HCT116 (cell line): Measurements from ENCODE around the gene PLA2G2F.

ENCODE experiments used
- ATF3 ChIP-seq: IDR thresholded peaks from 2 replicates; pipeline ENCODE4 v1.6.1; 2012
- CBX3 ChIP-seq: IDR thresholded peaks from 2 replicates; pipeline ENCODE4 v1.6.1; 2012; ENCODE audit warnings: low read depth
- CEBPB ChIP-seq: IDR thresholded peaks from 2 replicates; pipeline ENCODE4 v1.6.1; 2012; ENCODE audit warnings: low read depth
- CTCF ChIP-seq, 3 experiments: fragments of 200-600 bp in 1 of 3; sonication (generic) in 1 of 3; IDR thresholded peaks in 2 of 3; conservative IDR thresholded peaks in 1 of 3; 2 replicates each; pipeline ENCODE4 v1.5.1; 2012 to 2017; ENCODE audit warnings: low read depth in 2 of 3, low read length in 2 of 3, antibody characterized with exemption in 1 of 3, borderline replicate concordance in 1 of 3, control low read depth in 1 of 3, mild to moderate bottlenecking in 1 of 3, mixed read lengths in 1 of 3, mixed run types in 1 of 3, moderate library complexity in 1 of 3; ENCODE audit not compliant: insufficient read depth in 1 of 3
- EGR1 ChIP-seq: IDR thresholded peaks from 2 replicates; pipeline ENCODE4 v1.6.1; 2012; ENCODE audit warnings: low read depth
- EZH2 ChIP-seq: fragments of 200-600 bp; sonication (generic); IDR thresholded peaks from 2 replicates; pipeline ENCODE4 v1.6.1; 2017; ENCODE audit warnings: antibody characterized with exemption, mixed run types
- MAX ChIP-seq: IDR thresholded peaks from 2 replicates; pipeline ENCODE4 v1.6.1; 2012
- POLR2A ChIP-seq: IDR thresholded peaks from 2 replicates; pipeline ENCODE4 v1.7.0; 2011; ENCODE audit warnings: borderline replicate concordance; ENCODE audit not compliant: insufficient read depth, insufficient read length; ENCODE audit errors: extremely low read depth
- POLR2AphosphoS5 ChIP-seq: IDR thresholded peaks from 2 replicates; pipeline ENCODE4 v1.6.1; 2011; ENCODE audit warnings: mild to moderate bottlenecking, low read depth, low read length, moderate library complexity
- RAD21 ChIP-seq: IDR thresholded peaks from 2 replicates; pipeline ENCODE4 v1.6.1; 2012; ENCODE audit warnings: low read depth, mild to moderate bottlenecking
- SIN3A ChIP-seq: IDR thresholded peaks from 2 replicates; pipeline ENCODE4 v1.6.1; 2012; ENCODE audit warnings: low read depth
- YY1 ChIP-seq: IDR thresholded peaks from 2 replicates; pipeline ENCODE4 v1.6.1; 2011; ENCODE audit warnings: low read length, low read depth, moderate library complexity, mild to moderate bottlenecking; ENCODE audit not compliant: insufficient replicate concordance; ENCODE audit errors: extremely low read depth
- ZBTB33 ChIP-seq: IDR thresholded peaks from 2 replicates; pipeline ENCODE4 v1.6.1; 2011; ENCODE audit warnings: mild to moderate bottlenecking, low read length, moderate library complexity; ENCODE audit not compliant: insufficient replicate concordance; ENCODE audit errors: extremely low read depth

GRCh38 chr1:20198296-20198695 lies 59.2 kb downstream of the PLA2G2F start:
- TF ChIP-seq CTCF (IDR thresholded peaks at IDR 0.05 in 2 of 3, conservative IDR thresholded peaks at IDR 0.05 in 1 of 3; ENCODE audit: borderline replicate concordance in 1 of 3, insufficient read depth in 1 of 3, low read depth in 2 of 3, low read length in 2 of 3) (no peak), POLR2A (no peak), YY1 (no peak), EZH2 (no peak), CEBPB (no peak), MAX (no peak), POLR2AphosphoS5 (no peak), ZBTB33 (no peak), EGR1 (no peak), SIN3A (no peak), CBX3 (no peak), RAD21 (no peak), ATF3 (no peak)
